BE2C (cell line): Measurements from ENCODE around the gene IL5RA. TPM values are rescaled to one million over a fixed set of nuclear protein-coding genes. Genes with fewer than 3 reads are reported as not detected.

Source experiments
- DNase-seq: peaks from one replicate; pipeline ENCODE4 v3.0.0-alpha.2; 2020
- H3K27me3 ChIP-seq: fragments of 250-450 bp; sonication (Bioruptor Pico); 2 replicates; pipeline ENCODE4 v1.5.1; 2020; ENCODE audit warnings: mild to moderate bottlenecking
- H3K36me3 ChIP-seq: fragments of 250-450 bp; sonication (Bioruptor Pico); 2 replicates; pipeline ENCODE4 v1.5.1; 2020; ENCODE audit warnings: mild to moderate bottlenecking
- H3K4me1 ChIP-seq: fragments of 250-450 bp; sonication (Bioruptor Pico); 2 replicates; pipeline ENCODE4 v1.5.1; 2020
- H3K4me3 ChIP-seq: 2 replicates; pipeline ENCODE4 v1.5.1; 2011; ENCODE audit warnings: low read depth, low read length
- H3K9me3 ChIP-seq: fragments of 250-450 bp; sonication (Bioruptor Pico); 2 replicates; pipeline ENCODE4 v1.5.1; 2020
- CTCF ChIP-seq: IDR thresholded peaks from 2 replicates; pipeline ENCODE4 v1.5.1; 2012; ENCODE audit warnings: mild to moderate bottlenecking, low read depth, low read length
- polyA plus RNA-seq: library from polyadenylated mRNA; unstranded; fragments of >200 nt; gene quantifications from one replicate; pipeline ENCODE4 v1.2.1, GENCODE V29; 2012; ENCODE audit warnings: low read depth, missing spikeins; ENCODE audit not compliant: insufficient read length, insufficient read depth

IL5RA gene
- polyA plus RNA-seq = 0.28 TPM

GRCh38 chr3:3110299-3110630 is at the start of gene IL5RA:
Gene IL5RA (minus strand): TSS chr3:3110374. CDS start chr3:3104984, 5,390 bp downstream.
- Histone ChIP-seq H3K4me1 (no peaks in the 10 kb centered on the region), H3K27me3 (no peaks in the 10 kb centered on the region), H3K4me3 (peak within 1 kb of the TSS; percentile 46), H3K36me3 (no peaks in the 10 kb centered on the region), H3K9me3 (no peaks in the 10 kb centered on the region)
- DNase-seq = no peak
- TF ChIP-seq CTCF = no peak

DNA sequence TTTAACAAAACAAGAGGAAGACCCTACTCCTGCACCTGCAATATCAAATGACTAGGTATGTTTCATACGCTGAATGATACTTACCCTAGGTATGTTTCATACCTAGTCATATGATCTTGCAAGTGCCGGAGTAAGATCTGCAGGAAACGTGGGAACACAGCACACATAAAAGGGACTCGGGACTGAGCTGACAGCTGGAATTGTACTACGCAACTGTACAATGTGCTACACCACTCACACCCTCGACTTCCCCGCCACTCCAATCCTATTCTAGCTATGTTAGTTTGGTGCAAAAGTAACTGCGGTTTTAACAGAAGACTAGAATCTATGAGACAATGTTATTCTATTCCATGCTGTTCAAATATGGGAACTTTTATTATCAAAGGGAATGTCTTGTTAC is 47.3 kb upstream of the IL5RA start:
- Histone ChIP-seq H3K4me3 (no peak overlapping the region), H3K36me3 (peaks cover 14% of the 10 kb centered on the region), H3K4me1 (no peaks in the 10 kb centered on the region), H3K27me3 (no peaks in the 10 kb centered on the region), H3K9me3 (no peaks in the 10 kb centered on the region)
- no peak for DNase-seq
- TF ChIP-seq CTCF = no peak

DNA sequence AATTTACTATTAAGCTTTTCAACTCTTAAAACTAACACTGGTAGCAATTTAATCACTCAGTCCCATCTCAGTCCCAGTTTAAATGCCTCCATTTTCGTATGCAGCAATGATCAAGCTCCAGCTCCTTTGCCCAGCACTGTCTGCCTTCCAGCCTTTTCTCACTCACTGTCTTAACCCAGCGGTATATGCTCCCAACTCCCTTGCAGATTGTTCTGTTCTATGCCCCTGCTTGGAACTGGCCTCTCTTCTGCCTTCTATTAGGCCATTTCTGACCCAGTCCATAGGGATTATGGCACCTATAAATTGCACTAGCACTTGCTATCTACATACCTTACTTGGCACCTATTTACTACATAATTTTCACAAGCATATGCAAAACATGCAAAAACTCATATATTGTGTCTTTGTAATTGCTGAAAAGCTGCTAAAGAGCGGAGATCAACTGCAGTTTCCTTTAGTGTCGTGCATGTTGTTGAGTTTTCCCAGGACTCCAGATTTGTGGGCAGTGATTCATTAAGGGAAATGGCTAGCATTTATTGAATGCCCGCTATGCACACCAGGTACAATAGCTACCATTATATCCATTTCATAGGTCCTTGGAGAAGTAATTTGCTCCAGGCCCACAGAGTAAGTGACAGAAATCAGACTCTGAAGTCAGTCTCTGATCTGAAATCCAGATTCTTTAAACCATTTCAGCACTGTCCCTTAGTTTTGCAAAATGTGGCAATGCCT is 44.9 kb upstream of the IL5RA start:
- peaks cover 30% of the 10 kb centered on the region for H3K36me3 ChIP-seq
- H3K4me3 ChIP-seq = no peak overlapping the region
- H3K4me1 ChIP-seq = no peaks in the 10 kb centered on the region
- H3K9me3 ChIP-seq = no peaks in the 10 kb centered on the region
- H3K27me3 ChIP-seq = no peaks in the 10 kb centered on the region
- TF ChIP-seq CTCF = no peak
- no peak for DNase-seq

- no peak for TF ChIP-seq CTCF
- DNase-seq = no peak
- Histone ChIP-seq H3K36me3 (peaks cover 37% of the 10 kb centered on the region), H3K4me3 (no peak overlapping the region), H3K27me3 (no peaks in the 10 kb centered on the region), H3K9me3 (no peaks in the 10 kb centered on the region), H3K4me1 (no peaks in the 10 kb centered on the region)
These were observed 41.3 kb upstream of the IL5RA start for GRCh38 chr3:3151513-3151912.

DNA sequence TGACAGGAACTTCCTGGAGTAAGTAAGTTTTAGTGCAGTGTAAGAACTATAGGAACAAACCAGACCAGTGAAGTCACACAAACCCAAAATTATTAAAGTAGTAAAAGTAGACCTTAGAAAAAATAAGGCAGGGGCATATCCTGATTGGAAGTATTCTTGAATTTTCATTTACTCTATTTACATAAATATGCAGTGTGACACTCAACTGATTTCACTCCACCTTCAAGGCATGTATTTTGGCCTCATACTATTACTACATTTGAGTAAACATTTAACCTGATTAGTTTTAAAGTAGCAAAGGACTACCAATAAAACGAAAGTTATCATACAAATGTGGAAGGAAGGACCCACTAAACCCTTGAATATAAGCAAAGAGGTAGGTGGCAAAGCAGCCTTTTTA is 39.4 kb upstream of the IL5RA start:
- TF ChIP-seq CTCF = no peak
- Histone ChIP-seq H3K36me3 (peaks cover 35% of the 10 kb centered on the region), H3K9me3 (no peaks in the 10 kb centered on the region), H3K4me3 (no peak overlapping the region), H3K4me1 (no peaks in the 10 kb centered on the region), H3K27me3 (no peaks in the 10 kb centered on the region)
- DNase-seq = no peak

- H3K4me3 ChIP-seq = no peak overlapping the region
- no peak for TF ChIP-seq CTCF
- no peaks in the 10 kb centered on the region for H3K9me3 ChIP-seq
- no peaks in the 10 kb centered on the region for H3K27me3 ChIP-seq
- no peak for DNase-seq
- no peaks in the 10 kb centered on the region for H3K4me1 ChIP-seq
- H3K36me3 ChIP-seq = peaks cover 20% of the 10 kb centered on the region
These were observed 35.7 kb upstream of the IL5RA start for GRCh38 chr3:3145831-3146230.
